Epithelial cell of proximal tubule (primary cell): ENCODE data around the gene ERC2. TPM values are rescaled to one million over a fixed set of nuclear protein-coding genes. Genes with fewer than 3 reads are reported as not detected.

ENCODE experiments used
- DNase-seq: peaks from one replicate; pipeline ENCODE4 v3.0.0-alpha.2; 2011; ENCODE audit warnings: low read depth
- H3K4me3 ChIP-seq: 2 replicates; pipeline ENCODE4 v1.5.1; 2011; ENCODE audit warnings: low read depth, mild to moderate bottlenecking, low read length
- total RNA-seq: library from RNA; depleted of rRNA; stranded (reverse); fragments of >200 nt; gene quantifications from 2 replicates; pipeline ENCODE4 v1.2.3, GENCODE V29; 2015
- TF ChIP-seq, protein P1 (sequence below): conservative IDR thresholded peaks from 2 replicates; pipeline ENCODE4 v1.5.1; 2012; ENCODE audit warnings: low read depth, mild to moderate bottlenecking, low read length

ERC2 gene
- total RNA-seq, 1 donor from 2014 or later = 2.7 TPM

DNA sequence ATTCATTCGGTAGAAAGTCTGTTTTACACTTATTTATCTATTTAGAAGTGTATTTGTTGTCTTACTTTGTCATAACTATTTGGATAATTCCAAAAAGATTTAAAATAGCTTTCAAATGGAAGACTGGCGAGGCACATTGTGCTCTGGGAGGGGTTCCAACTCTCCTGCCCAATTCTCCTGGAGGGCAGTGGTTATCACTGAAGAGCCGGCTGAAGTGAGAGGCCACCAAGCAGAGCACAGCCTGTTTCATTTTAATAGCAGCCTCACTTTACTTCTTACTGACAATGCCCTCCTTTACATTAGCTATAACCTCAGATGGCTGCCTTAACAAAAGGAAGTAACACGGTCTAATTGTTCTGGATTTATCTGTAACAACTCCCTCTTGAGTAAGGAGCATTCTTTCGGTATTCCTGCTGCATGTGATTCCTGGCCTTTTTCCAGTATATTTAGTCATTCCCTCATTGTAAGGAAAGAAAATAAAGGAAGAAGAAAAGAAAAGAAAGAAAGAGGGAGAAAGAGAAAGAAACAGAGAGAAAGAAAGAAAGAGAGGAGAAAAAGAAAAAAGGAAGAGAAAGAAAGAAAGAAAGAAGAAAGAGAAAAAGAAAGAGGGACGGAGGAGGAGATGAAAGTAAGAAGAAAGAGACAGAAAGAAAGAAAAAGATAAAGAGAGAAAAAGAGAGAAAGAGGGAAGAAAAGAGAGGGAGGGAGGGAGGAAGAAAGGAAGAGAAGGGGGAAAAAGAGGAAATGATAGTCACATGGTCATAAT lies 641.4 kb downstream of the ERC2 start:
- DNase-seq = peak; percentile 53
- TF ChIP-seq, protein P1, sequence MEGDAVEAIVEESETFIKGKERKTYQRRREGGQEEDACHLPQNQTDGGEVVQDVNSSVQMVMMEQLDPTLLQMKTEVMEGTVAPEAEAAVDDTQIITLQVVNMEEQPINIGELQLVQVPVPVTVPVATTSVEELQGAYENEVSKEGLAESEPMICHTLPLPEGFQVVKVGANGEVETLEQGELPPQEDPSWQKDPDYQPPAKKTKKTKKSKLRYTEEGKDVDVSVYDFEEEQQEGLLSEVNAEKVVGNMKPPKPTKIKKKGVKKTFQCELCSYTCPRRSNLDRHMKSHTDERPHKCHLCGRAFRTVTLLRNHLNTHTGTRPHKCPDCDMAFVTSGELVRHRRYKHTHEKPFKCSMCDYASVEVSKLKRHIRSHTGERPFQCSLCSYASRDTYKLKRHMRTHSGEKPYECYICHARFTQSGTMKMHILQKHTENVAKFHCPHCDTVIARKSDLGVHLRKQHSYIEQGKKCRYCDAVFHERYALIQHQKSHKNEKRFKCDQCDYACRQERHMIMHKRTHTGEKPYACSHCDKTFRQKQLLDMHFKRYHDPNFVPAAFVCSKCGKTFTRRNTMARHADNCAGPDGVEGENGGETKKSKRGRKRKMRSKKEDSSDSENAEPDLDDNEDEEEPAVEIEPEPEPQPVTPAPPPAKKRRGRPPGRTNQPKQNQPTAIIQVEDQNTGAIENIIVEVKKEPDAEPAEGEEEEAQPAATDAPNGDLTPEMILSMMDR = no peak
- H3K4me3 ChIP-seq = no peak overlapping the region

DNA sequence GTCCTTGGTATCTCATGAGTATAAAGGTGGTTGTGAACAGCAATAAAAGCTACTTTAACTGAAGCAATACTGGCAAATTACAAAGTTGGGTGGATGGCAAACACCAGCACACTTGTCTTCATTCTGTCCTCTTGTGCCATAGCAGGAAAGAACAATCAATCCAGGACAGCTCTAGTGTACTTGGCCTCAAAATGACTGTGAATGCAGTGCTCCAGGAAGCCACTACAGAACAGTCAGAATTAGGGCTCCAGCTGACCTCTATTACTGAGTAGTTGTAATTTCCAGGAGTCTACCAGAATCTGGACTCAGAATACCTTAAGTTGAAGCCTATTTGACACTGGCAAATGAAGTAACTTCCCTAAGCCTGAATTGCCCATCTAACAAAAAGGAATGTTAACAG lies 642.2 kb downstream of the ERC2 start:
- no peak overlapping the region for H3K4me3 ChIP-seq
- TF ChIP-seq, protein P1 = no peak
- no peak for DNase-seq

DNA sequence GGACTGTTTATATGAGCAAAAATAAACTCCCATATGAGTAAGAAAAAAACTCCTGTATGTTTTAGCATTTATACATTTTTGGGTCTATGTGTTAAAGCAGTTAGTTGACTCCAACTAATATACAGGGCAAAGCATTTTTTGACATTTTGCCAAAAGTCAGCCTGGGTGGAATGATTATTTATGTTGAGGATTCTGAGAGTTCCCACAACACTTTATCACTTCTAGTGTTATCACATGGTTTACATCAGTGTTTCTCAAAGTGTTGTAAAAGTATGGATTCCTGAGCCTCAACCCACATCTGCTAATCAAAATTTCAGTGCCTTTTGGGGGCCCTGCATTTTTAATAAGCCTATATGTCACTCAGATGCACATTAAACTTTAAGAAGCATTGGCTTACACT lies 643.9 kb downstream of the ERC2 start:
- TF ChIP-seq, protein P1 = no peak
- H3K4me3 ChIP-seq = no peak overlapping the region
- DNase-seq = no peak

DNA sequence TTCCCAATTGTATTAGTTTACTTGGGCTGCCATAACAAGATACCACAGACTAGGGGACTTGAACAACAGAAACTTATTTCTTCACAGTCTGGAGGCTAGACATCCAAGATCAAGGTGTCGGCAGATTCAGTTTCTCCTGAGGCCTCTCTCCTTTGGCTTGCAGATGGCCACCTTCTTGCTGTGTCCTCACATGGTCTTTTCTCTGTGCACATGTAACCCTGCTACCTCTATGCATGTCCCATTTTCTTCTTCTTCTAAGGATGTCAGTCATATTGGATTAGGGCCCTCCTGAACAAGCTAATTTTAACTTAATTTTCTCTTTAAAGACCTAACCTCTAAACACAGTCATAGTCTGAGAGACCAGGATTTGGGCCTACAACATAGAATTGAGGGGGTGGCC lies 644.4 kb downstream of the ERC2 start:
- TF ChIP-seq, protein P1 = no peak
- no peak for DNase-seq
- H3K4me3 ChIP-seq = no peak overlapping the region

DNA sequence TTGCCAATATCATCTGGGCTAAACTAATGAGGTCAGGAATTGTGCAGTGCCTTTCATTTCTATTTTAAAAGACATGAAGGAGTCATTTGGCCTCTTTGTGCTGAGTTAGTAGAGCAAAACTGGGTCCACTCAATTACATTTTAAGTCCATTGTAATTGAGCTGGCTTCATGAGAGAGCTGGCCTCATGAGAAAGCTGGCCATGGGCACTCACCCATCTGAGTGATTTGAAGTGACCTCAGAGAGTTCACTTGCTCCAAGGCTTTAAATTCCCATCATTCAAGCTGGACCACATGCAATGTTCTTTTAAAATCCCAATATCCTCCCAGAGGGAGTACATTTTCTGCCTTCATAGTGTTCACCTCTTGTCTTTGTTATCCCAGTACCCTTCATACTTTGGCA lies 645.3 kb downstream of the ERC2 start:
- peak; percentile 26 for DNase-seq
- H3K4me3 ChIP-seq = no peak overlapping the region
- TF ChIP-seq, protein P1 = no peak

DNA sequence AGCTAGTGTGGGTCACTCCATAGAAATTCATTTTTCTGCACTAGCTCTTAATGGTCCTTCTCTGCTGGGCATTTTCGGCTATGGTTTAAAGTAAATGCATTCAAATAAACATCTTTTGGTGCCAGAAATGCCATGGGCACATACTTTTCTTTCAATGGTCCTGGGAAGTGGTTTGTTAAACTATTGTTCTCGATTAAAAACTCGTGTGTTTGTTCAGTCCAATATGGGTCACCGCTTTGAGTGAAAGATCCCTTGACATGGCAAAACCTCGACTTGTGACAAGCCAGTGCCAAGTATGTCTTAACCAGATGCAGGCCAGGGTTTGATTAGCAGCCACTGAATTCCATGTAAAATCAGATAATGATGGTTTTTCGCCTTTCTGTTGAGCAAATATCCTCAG lies 649.3 kb downstream of the ERC2 start:
- DNase-seq = no peak
- TF ChIP-seq, protein P1 = no peak
- H3K4me3 ChIP-seq = no peak overlapping the region

DNA sequence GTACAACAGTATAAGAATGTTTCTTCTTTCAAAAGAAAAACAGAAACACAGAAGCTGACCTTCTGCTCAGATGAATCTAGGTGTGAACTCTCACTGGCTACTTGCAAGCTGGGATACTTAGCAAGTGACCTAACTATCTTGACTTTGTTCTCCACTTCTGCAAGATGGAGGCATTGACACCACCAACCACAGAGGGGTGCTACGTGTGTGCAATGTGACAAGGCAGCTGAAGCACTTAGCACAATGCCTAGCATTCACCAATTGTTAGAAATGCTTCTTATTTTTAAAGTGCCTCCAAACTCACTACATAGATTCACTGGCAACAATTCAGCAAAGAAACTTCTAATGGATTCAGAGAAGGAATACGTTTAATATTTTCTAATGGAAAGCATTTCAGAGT lies 649.8 kb downstream of the ERC2 start:
- DNase-seq = no peak
- TF ChIP-seq, protein P1 = peak; percentile 23
- H3K4me3 ChIP-seq = no peak overlapping the region
